PC-9 (cell line): Measurements from ENCODE around the gene HEATR5A. TPM values are rescaled to one million over a fixed set of nuclear protein-coding genes. Genes with fewer than 3 reads are reported as not detected.
"Not testable (repeated sequence)": the region's sequence is repeated elsewhere in the genome, so short reads cannot be mapped to it uniquely, and the experiment has no call there.

ENCODE experiments used
- BruUV-seq: library from RNA; stranded (reverse); fragments of 400-500 nt; replicated peaks from 2 replicates; lab custom pipeline; 2021; lab: Mats Ljungman, UMichigan
- CTCF ChIA-PET: fragments of 300-600 bp; sonication (Branson Sonifier 250); formaldehyde crosslinking; loops from one replicate; lab custom pipeline; 2022; ENCODE audit warnings: antibody characterized with exemption; lab: Charles Lee
- POLR2A ChIA-PET: fragments of 300-600 bp; sonication (Branson Sonifier 250); formaldehyde crosslinking; loops from one replicate; lab custom pipeline; 2022; ENCODE audit warnings: antibody characterized with exemption; ENCODE audit not compliant: unreplicated experiment; lab: Charles Lee
- DNase-seq, 2 experiments: peaks; one replicate each; pipeline versions ENCODE4 v3.0.0 to v3.0.0-alpha.2; 2015 to 2022; ENCODE audit warnings: mixed read lengths in 1 of 2
- H2AFZ ChIP-seq: fragments of 200-600 bp; sonication (generic); 2 replicates; pipeline ENCODE4 v1.8.1; 2017; ENCODE audit warnings: antibody characterized with exemption
- H3F3A ChIP-seq: fragments of 200-600 bp; sonication (generic); 2 replicates; pipeline ENCODE4 v1.8.1; 2017; ENCODE audit warnings: antibody characterized with exemption, mild to moderate bottlenecking, low read depth; ENCODE audit not compliant: insufficient read depth
- H3K27ac ChIP-seq: fragments of 200-600 bp; sonication (generic); 2 replicates; pipeline ENCODE4 v1.6.1; 2016; ENCODE audit warnings: mixed run types
- H3K27me3 ChIP-seq: fragments of 200-600 bp; sonication (generic); 2 replicates; pipeline ENCODE4 v1.6.1; 2016; ENCODE audit warnings: low read depth, mixed run types; ENCODE audit not compliant: insufficient read depth
- H3K36me3 ChIP-seq: fragments of 200-600 bp; sonication (generic); 2 replicates; pipeline ENCODE4 v1.6.1; 2016; ENCODE audit warnings: low read depth, mixed run types
- H3K4me1 ChIP-seq: fragments of 200-600 bp; sonication (generic); replicated peaks from 2 replicates; pipeline ENCODE4 v1.6.1; 2016; ENCODE audit warnings: mixed run types; ENCODE audit not compliant: insufficient read depth
- H3K4me2 ChIP-seq: fragments of 200-600 bp; sonication (generic); 2 replicates; pipeline ENCODE4 v1.6.1; 2017; ENCODE audit warnings: mixed run types
- H3K4me3 ChIP-seq: fragments of 200-600 bp; sonication (generic); 2 replicates; pipeline ENCODE4 v1.6.1; 2016; ENCODE audit warnings: mixed run types
- H3K79me2 ChIP-seq: fragments of 200-600 bp; sonication (generic); 2 replicates; pipeline ENCODE4 v1.6.1; 2017; ENCODE audit warnings: low read depth, mixed run types
- H3K9me2 ChIP-seq: fragments of 200-600 bp; sonication (generic); 2 replicates; pipeline ENCODE4 v1.8.1; 2017; ENCODE audit warnings: mild to moderate bottlenecking; ENCODE audit not compliant: insufficient read depth
- H3K9me3 ChIP-seq: fragments of 200-600 bp; sonication (generic); 2 replicates; pipeline ENCODE4 v1.8.1; 2016; ENCODE audit warnings: low read depth; ENCODE audit not compliant: insufficient read depth
- H4K20me1 ChIP-seq: fragments of 200-600 bp; sonication (generic); 2 replicates; pipeline ENCODE4 v1.8.1; 2017; ENCODE audit not compliant: insufficient read depth
- EZH2 ChIP-seq: fragments of 200-600 bp; sonication (generic); IDR thresholded peaks from 2 replicates; pipeline ENCODE4 v1.8.0; 2017; ENCODE audit warnings: antibody characterized with exemption, low read depth
- intact Hi-C: fragments of 100-400 bp; cut with micrococcal nuclease; formaldehyde crosslinking; loops from one replicate; pipeline ENCODE4 v1.10.0; 2022; ENCODE audit not compliant: unreplicated experiment
- total RNA-seq: library from RNA; stranded (reverse); gene quantifications from 2 replicates; pipeline ENCODE4 v1.2.3, GENCODE V29; 2021
- TF ChIP-seq, protein P1 (sequence below): fragments of 200-600 bp; sonication (generic); conservative IDR thresholded peaks from 2 replicates; pipeline ENCODE4 v1.6.1; 2017; ENCODE audit warnings: mixed run types, antibody characterized with exemption, mild to moderate bottlenecking, moderate library complexity

Gene HEATR5A
- total RNA-seq, 1 experiment from 2014 or later: 25.7 TPM

DNA sequence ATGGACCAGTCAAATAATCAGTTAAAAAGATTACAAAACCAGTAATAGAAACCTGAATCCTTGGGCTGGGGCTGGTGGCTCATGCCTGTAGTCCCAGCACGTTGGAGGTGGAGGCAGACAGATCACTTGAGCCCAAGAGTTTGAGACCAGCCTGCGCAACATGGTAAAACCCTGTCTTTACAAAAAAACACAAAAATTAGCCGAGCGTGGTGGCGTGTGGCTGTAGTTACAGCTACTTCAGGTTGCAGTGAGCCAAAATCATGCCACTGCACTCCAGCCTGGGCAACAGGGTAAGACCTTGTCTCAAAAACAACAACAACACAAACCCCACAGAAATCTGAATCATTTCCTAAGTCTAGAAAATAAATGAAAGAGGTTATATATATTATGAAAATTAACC lies 100.6 kb downstream of the HEATR5A start:
- Histone ChIP-seq H3K27me3 (no peaks in the 10 kb centered on the region), H4K20me1 (no peaks in the 10 kb centered on the region), H3K27ac (no peak overlapping the region), H3K79me2 (no peaks in the 10 kb centered on the region), H3K4me1 (no peaks in the 10 kb centered on the region), H3K9me2 (no peaks in the 10 kb centered on the region), H3F3A (no peaks in the 10 kb centered on the region), H3K4me3 (no peak overlapping the region), H3K9me3 (no peaks in the 10 kb centered on the region), H2AFZ (no peak overlapping the region), H3K4me2 (no peak overlapping the region), H3K36me3 (no peaks in the 10 kb centered on the region)
- intact Hi-C loops: no loop called here
- DNase-seq: no peak
- CTCF ChIA-PET: no interaction called here
- no TSS peak for BruUV-seq
- TF ChIP-seq, protein P1, sequence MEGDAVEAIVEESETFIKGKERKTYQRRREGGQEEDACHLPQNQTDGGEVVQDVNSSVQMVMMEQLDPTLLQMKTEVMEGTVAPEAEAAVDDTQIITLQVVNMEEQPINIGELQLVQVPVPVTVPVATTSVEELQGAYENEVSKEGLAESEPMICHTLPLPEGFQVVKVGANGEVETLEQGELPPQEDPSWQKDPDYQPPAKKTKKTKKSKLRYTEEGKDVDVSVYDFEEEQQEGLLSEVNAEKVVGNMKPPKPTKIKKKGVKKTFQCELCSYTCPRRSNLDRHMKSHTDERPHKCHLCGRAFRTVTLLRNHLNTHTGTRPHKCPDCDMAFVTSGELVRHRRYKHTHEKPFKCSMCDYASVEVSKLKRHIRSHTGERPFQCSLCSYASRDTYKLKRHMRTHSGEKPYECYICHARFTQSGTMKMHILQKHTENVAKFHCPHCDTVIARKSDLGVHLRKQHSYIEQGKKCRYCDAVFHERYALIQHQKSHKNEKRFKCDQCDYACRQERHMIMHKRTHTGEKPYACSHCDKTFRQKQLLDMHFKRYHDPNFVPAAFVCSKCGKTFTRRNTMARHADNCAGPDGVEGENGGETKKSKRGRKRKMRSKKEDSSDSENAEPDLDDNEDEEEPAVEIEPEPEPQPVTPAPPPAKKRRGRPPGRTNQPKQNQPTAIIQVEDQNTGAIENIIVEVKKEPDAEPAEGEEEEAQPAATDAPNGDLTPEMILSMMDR: no peak
- TF ChIP-seq EZH2: no peak
- POLR2A ChIA-PET: no interaction called here

DNA sequence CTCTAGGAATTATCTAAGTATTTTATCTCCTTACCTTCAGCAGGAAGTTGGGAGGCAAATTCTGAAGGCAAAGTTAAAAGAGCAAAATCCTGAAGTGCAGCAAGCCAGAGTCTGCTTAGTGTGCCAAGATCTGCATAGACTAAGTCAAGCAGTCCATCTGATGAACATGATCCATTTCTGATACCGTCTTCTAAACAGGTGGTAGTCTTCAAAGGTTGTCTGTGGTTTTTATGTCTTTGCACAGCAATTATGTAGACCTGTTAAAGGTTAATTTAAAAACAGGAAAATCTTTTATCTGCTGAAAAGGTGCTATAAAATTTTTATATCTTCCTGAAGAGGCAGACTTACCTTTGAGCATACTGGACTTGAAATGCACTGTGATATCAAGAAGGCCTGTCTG lies 107.4 kb downstream of the HEATR5A start:
- Histone ChIP-seq H3K4me1 (no peaks in the 10 kb centered on the region), H2AFZ (no peak overlapping the region), H3K27me3 (no peaks in the 10 kb centered on the region), H3K27ac (no peak overlapping the region), H4K20me1 (no peaks in the 10 kb centered on the region), H3K4me2 (no peak overlapping the region), H3K79me2 (no peaks in the 10 kb centered on the region), H3K36me3 (no peaks in the 10 kb centered on the region), H3K9me3 (no peaks in the 10 kb centered on the region), H3F3A (no peaks in the 10 kb centered on the region), H3K4me3 (no peak overlapping the region), H3K9me2 (no peaks in the 10 kb centered on the region)
- no TSS peak for BruUV-seq
- POLR2A ChIA-PET: no interaction called here
- CTCF ChIA-PET: no interaction called here
- DNase-seq: no peak
- no peak for TF ChIP-seq EZH2
- TF ChIP-seq, protein P1: no peak
- intact Hi-C loops: no loop called here

DNA sequence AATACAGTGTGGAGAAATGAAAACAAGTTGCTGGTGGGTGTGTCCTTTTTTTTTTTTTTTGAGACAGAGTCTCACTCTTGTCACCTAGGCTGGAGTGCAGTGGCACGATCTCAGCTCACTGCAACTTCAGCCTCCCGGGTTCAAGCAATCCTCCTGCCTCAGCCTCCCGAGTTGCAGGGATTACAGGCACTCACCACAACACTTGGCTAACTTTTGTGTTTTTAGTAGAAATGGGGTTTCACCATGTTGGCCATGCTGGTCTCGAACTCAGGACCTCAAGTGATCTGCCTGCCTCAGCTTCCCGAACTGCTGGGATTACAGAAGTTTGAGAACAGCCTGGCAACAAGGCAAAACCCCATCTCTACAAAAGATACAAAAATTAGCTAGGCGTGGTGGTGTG lies 108.0 kb downstream of the HEATR5A start:
- H3F3A ChIP-seq, H3K4me2 ChIP-seq, H3K27ac ChIP-seq, H2AFZ ChIP-seq, H3K79me2 ChIP-seq, H3K4me1 ChIP-seq, H3K27me3 ChIP-seq, H3K9me2 ChIP-seq, H3K4me3 ChIP-seq, H3K9me3 ChIP-seq, intact Hi-C loops, CTCF ChIA-PET, POLR2A ChIA-PET, BruUV-seq, H4K20me1 ChIP-seq, H3K36me3 ChIP-seq, DNase-seq: not testable (repeated sequence)

DNA sequence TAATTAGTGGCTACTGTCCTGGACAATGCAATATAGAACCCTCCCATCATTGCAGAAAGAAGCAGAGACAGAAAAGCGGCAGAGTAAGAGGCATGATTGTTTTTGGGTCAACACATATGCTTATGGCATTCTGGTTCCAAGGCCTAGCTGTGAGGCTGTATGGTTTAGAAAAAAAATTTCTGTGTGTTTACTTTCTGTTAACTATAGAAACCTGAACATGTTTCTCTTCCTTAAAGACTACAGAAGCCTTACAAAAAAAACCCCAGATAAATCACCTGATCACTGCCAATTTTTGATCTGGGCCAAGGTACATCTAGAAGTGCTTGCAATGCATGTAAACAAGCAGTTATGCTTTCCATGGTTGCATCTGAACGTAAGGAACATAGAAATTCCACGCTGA lies 112.7 kb downstream of the HEATR5A start:
- no peak for DNase-seq
- Histone ChIP-seq H2AFZ (no peak overlapping the region), H3K4me1 (no peaks in the 10 kb centered on the region), H4K20me1 (no peaks in the 10 kb centered on the region), H3K79me2 (no peaks in the 10 kb centered on the region), H3F3A (no peaks in the 10 kb centered on the region), H3K36me3 (no peaks in the 10 kb centered on the region), H3K9me2 (no peaks in the 10 kb centered on the region), H3K27ac (no peak overlapping the region), H3K9me3 (no peaks in the 10 kb centered on the region), H3K27me3 (no peaks in the 10 kb centered on the region), H3K4me3 (no peak overlapping the region), H3K4me2 (no peak overlapping the region)
- intact Hi-C loops: no loop called here
- TF ChIP-seq EZH2: no peak
- TF ChIP-seq, protein P1: no peak
- CTCF ChIA-PET: no interaction called here
- POLR2A ChIA-PET: no interaction called here
- BruUV-seq: no TSS peak
